ENCODE data around the gene ARPC1A. TPM values are rescaled to one million over a fixed set of nuclear protein-coding genes. Genes with fewer than 3 reads are reported as not detected.

The ARPC1A gene
- total RNA-seq, 1 experiment from 2014 or later: 183 TPM

GRCh38 chr7:99359465-99360154, 33.9 kb downstream of the ARPC1A start:
- intact Hi-C loops (cut with micrococcal nuclease): no loop called here
- CTCF ChIA-PET: no interaction called here

GRCh38 chr7:99362801-99363200, 37.1 kb downstream of the ARPC1A start:
- H3K27ac ChIP-seq (ENCODE audit: low read length): no peak overlapping the region
- intact Hi-C loops (cut with micrococcal nuclease): no loop called here
- BruUV-seq (replicated peaks): no TSS peak

More at GRCh38 chr7:99359465-99360154, 33.9 kb downstream of the ARPC1A start:
- ATAC-seq: no peak
- H3K36me3 ChIP-seq (ENCODE audit: low read depth, low read length): peaks cover 41% of the 10 kb centered on the region
- POLR2A ChIA-PET (ENCODE audit: unreplicated experiment): no interaction called here
- no peak overlapping the region for H3K4me3 ChIP-seq (ENCODE audit: low read length)
- no peaks in the 10 kb centered on the region for H3K9me2 ChIP-seq (replicated peaks; ENCODE audit: low read length)
- no peaks in the 10 kb centered on the region for H3K79me2 ChIP-seq (ENCODE audit: low read length)
- no peak for DNase-seq
- H2AFZ ChIP-seq (ENCODE audit: low read length): no peak overlapping the region
- no peaks in the 10 kb centered on the region for H4K20me1 ChIP-seq (ENCODE audit: low read length)
- H3K27me3 ChIP-seq (ENCODE audit: low read length): no peaks in the 10 kb centered on the region
- no peak for TF ChIP-seq EZH2phosphoT487 (IDR thresholded peaks at IDR 0.05; ENCODE audit: borderline replicate concordance, low read length)
- TF ChIP-seq EZH2 (IDR thresholded peaks at IDR 0.05; ENCODE audit: low read length, unreplicated experiment): no peak
- TF ChIP-seq CTCF (conservative IDR thresholded peaks at IDR 0.05; ENCODE audit: low read depth, low read length): no peak; the same call in 1 of the 2 replicates
- no peaks in the 10 kb centered on the region for H3F3A ChIP-seq (ENCODE audit: low read length, unreplicated experiment)
- TSS peak; percentile 11 for BruUV-seq (replicated peaks)
- no peak overlapping the region for H3K4me2 ChIP-seq (ENCODE audit: low read length)
- H3K27ac ChIP-seq (ENCODE audit: low read length): no peak overlapping the region
- no peaks in the 10 kb centered on the region for H3K4me1 ChIP-seq (ENCODE audit: insufficient read depth, low read length)
- H3K9ac ChIP-seq (ENCODE audit: low read length): no peak overlapping the region
- no peaks in the 10 kb centered on the region for H3K9me3 ChIP-seq (ENCODE audit: low read length)

More at GRCh38 chr7:99362801-99363200, 37.1 kb downstream of the ARPC1A start:
- no peak for DNase-seq
- Histone ChIP-seq H3K27me3 (ENCODE audit: low read length) (no peaks in the 10 kb centered on the region), H3K79me2 (ENCODE audit: low read length) (no peaks in the 10 kb centered on the region), H3K9me2 (replicated peaks; ENCODE audit: low read length) (no peaks in the 10 kb centered on the region), H3K9me3 (ENCODE audit: low read length) (no peaks in the 10 kb centered on the region), H3F3A (ENCODE audit: low read length, unreplicated experiment) (no peaks in the 10 kb centered on the region), H3K36me3 (ENCODE audit: low read depth, low read length) (peaks cover 48% of the 10 kb centered on the region), H3K4me3 (ENCODE audit: low read length) (no peak overlapping the region), H3K9ac (ENCODE audit: low read length) (no peak overlapping the region), H4K20me1 (ENCODE audit: low read length) (no peaks in the 10 kb centered on the region), H2AFZ (ENCODE audit: low read length) (no peak overlapping the region), H3K4me2 (ENCODE audit: low read length) (no peak overlapping the region), H3K4me1 (ENCODE audit: insufficient read depth, low read length) (no peaks in the 10 kb centered on the region)
- ATAC-seq: no peak
- POLR2A ChIA-PET (ENCODE audit: unreplicated experiment): interaction anchor here (0.6 kb wide), 1 partner anchor 11 kb away, joined by 7 read pairs; no protein-coding TSS in a partner anchor
- TF ChIP-seq CTCF (conservative IDR thresholded peaks at IDR 0.05; ENCODE audit: low read depth, low read length) (no peak), EZH2 (IDR thresholded peaks at IDR 0.05; ENCODE audit: low read length, unreplicated experiment) (no peak), EZH2phosphoT487 (IDR thresholded peaks at IDR 0.05; ENCODE audit: borderline replicate concordance, low read length) (no peak)
- CTCF ChIA-PET: no interaction called here
